H1 (cell line): ENCODE results near the gene CCDC92B. TPM values are rescaled to one million over a fixed set of nuclear protein-coding genes. Genes with fewer than 3 reads are reported as not detected.

Experiments used
- ATF3 ChIP-seq: IDR thresholded peaks from 2 replicates; pipeline ENCODE4 v1.6.1; 2011; ENCODE audit warnings: low read depth, mild to moderate bottlenecking, low read length; ENCODE audit not compliant: insufficient read depth
- CREB1 ChIP-seq: IDR thresholded peaks from 2 replicates; pipeline ENCODE4 v1.6.1; 2012; ENCODE audit warnings: inconsistent platforms
- KDM1A ChIP-seq: fragments of 200-600, 300-600 bp; sonication (generic); IDR thresholded peaks from 2 replicates; pipeline ENCODE4 v1.7.1; 2016; ENCODE audit warnings: mild to moderate bottlenecking, low read length, borderline replicate concordance
- SIN3A ChIP-seq, 2 experiments: IDR thresholded peaks in 1 of 2; conservative IDR thresholded peaks in 1 of 2; 2 replicates each; pipeline ENCODE4 v1.6.1; 2011 to 2012; ENCODE audit warnings: low read length in 2 of 2, improper control_type of control experiment in 1 of 2, low read depth in 1 of 2, mild to moderate bottlenecking in 1 of 2
- polyA plus RNA-seq, 7 experiments: library from polyadenylated mRNA; depleted of rRNA in 3 of 7; stranded (reverse) in 5 of 7; unstranded in 2 of 7; fragments of >200 nt in 5 of 7; fragments of 200-250 nt in 2 of 7; gene quantifications; 1 replicate in 5 of 7; 2 replicates in 1 of 7; 4 replicates in 1 of 7; pipeline versions ENCODE4 v1.2.1 to v1.2.3, GENCODE V29; 2011 to 2013; ENCODE audit warnings: missing spikeins in 2 of 7, mixed read lengths in 2 of 7
- total RNA-seq: library from RNA; stranded (reverse); fragmentation: NEBNext Ultra II Directional; extraction: Animal tissue kit (Norgen Biotek cat#: 25700); gene quantifications from 2 replicates; pipeline ENCODE4 v1.2.1, GENCODE V29; 2021

The CCDC92B gene
- total and polyA plus RNA-seq, 2 of the 8 experiments (the other 6 are each of a cell fraction or from before 2014, with no cell fraction given): 5.5 to 12.1 TPM

GRCh38 chr17:2780931-2781454 lies 31.5 kb upstream of the CCDC92B start (continued):
- TF ChIP-seq ATF3: no peak
- TF ChIP-seq CREB1: no peak
- TF ChIP-seq SIN3A (conservative IDR thresholded peaks at IDR 0.05 in 1 of 2, IDR thresholded peaks at IDR 0.05 in 1 of 2; ENCODE audit: low read depth in 1 of 2, low read length in 2 of 2): no peak
- no peak for TF ChIP-seq KDM1A
